COLO668 (cell line): ENCODE measurements around the gene CBX4.

Experiments
- DNase-seq: peaks from one replicate; lab custom pipeline; 2025; ENCODE audit not compliant: unreplicated experiment; lab: John Stamatoyannopoulos, UW

The CBX4 gene

GRCh38 chr17:79842656-79843473, 3.6 kb upstream of the CBX4 start:
- peak; percentile 19 for DNase-seq

GRCh38 chr17:79842136-79842655, 3.0 kb upstream of the CBX4 start:
- no peak for DNase-seq

- peak; percentile 5 for DNase-seq
Observed at GRCh38 chr17:79841369-79842135, 2.3 kb upstream of the CBX4 start.

- DNase-seq = no peak
Observed at GRCh38 chr17:79840989-79841286, 1.7 kb upstream of the CBX4 start.

- peak; percentile 32 for DNase-seq
Observed at GRCh38 chr17:79840269-79840988, 1.2 kb upstream of the CBX4 start.

- peak; percentile 57 for DNase-seq
Observed at GRCh38 chr17:79838522-79839274, 542 bp downstream of the CBX4 start.

GRCh38 chr17:79837888-79838521, 1.2 kb downstream of the CBX4 start:
- DNase-seq = no peak

- DNase-seq = peak; percentile 58
Observed at GRCh38 chr17:79836972-79837887, 2.0 kb downstream of the CBX4 start.

GRCh38 chr17:79836510-79836971, 2.7 kb downstream of the CBX4 start:
- no peak for DNase-seq

GRCh38 chr17:79835953-79836509, 3.2 kb downstream of the CBX4 start:
- peak; percentile 24 for DNase-seq

GRCh38 chr17:79835470-79835899, 3.8 kb downstream of the CBX4 start:
- DNase-seq = no peak

- DNase-seq = peak; percentile 3
Observed at GRCh38 chr17:79834565-79835469, 4.4 kb downstream of the CBX4 start.

- DNase-seq = no peak
Observed at GRCh38 chr17:79833744-79834564, 5.3 kb downstream of the CBX4 start.

GRCh38 chr17:79833110-79833450, 6.2 kb downstream of the CBX4 start:
- DNase-seq = no peak

GRCh38 chr17:79832218-79833109, 6.8 kb downstream of the CBX4 start:
- no peak for DNase-seq
